SK-N-SH treated with all-trans-retinoic acid at 6 μM for 48 hours (cell line): ENCODE measurements around the gene CUBN.

ENCODE experiments used
- ATAC-seq: fragments of 200-7000 bp; cut with Tn5 transposase; 3 replicates; pipeline ENCODE4 v1.9.1; 2020; ENCODE audit warnings: mild to moderate bottlenecking, moderate library complexity
- BACH2 ChIP-seq: fragments of 250-450 bp; sonication (Bioruptor Pico); IDR thresholded peaks from 2 replicates; pipeline ENCODE4 v1.9.0; 2021; ENCODE audit warnings: mild to moderate bottlenecking, borderline replicate concordance
- CREB5 ChIP-seq: fragments of 250-450 bp; sonication (Bioruptor Pico); IDR thresholded peaks from 2 replicates; pipeline ENCODE4 v1.5.1; 2020; ENCODE audit warnings: low read depth, mild to moderate bottlenecking, moderate library complexity
- CSDC2 ChIP-seq: fragments of 250-450 bp; sonication (Bioruptor Pico); IDR thresholded peaks from 2 replicates; pipeline ENCODE4 v1.5.0; 2020; ENCODE audit warnings: mild to moderate bottlenecking, moderate library complexity
- CSRNP3 ChIP-seq: fragments of 250-450 bp; sonication (Bioruptor Pico); IDR thresholded peaks from 2 replicates; pipeline ENCODE4 v1.5.1; 2021; ENCODE audit warnings: mild to moderate bottlenecking, moderate library complexity
- ESRRG ChIP-seq: fragments of 250-450 bp; sonication (Bioruptor Pico); IDR thresholded peaks from 2 replicates; pipeline ENCODE4 v1.6.1; 2021; ENCODE audit warnings: mild to moderate bottlenecking
- GLIS3 ChIP-seq: fragments of 250-450 bp; sonication (Bioruptor Pico); IDR thresholded peaks from 2 replicates; pipeline ENCODE4 v1.5.0; 2020; ENCODE audit warnings: mild to moderate bottlenecking, moderate library complexity
- ISL1 ChIP-seq: fragments of 250-450 bp; sonication (Bioruptor Pico); IDR thresholded peaks from 2 replicates; pipeline ENCODE4 v2.1.2; 2022; ENCODE audit warnings: mild to moderate bottlenecking, moderate library complexity
- POU6F1 ChIP-seq: fragments of 250-450 bp; sonication (Bioruptor Pico); IDR thresholded peaks from 2 replicates; pipeline ENCODE4 v1.8.0; 2021; ENCODE audit warnings: low read depth, mild to moderate bottlenecking, moderate library complexity, borderline replicate concordance
- PPARA ChIP-seq: fragments of 250-450 bp; sonication (Bioruptor Pico); IDR thresholded peaks from 2 replicates; pipeline ENCODE4 v1.5.0; 2020; ENCODE audit warnings: mild to moderate bottlenecking, borderline replicate concordance
- RARB ChIP-seq: fragments of 250-450 bp; sonication (Bioruptor Pico); IDR thresholded peaks from 2 replicates; pipeline ENCODE4 v1.8.0; 2021; ENCODE audit warnings: mild to moderate bottlenecking, moderate library complexity
- SNAI2 ChIP-seq: fragments of 250-450 bp; sonication (Bioruptor Pico); IDR thresholded peaks from 2 replicates; pipeline ENCODE4 v1.5.0; 2020; ENCODE audit warnings: mild to moderate bottlenecking, moderate library complexity
- TCF4 ChIP-seq: fragments of 250-450 bp; sonication (Bioruptor Pico); IDR thresholded peaks from 2 replicates; pipeline ENCODE4 v1.8.0; 2021; ENCODE audit warnings: mild to moderate bottlenecking, moderate library complexity, borderline replicate concordance
- ZC3H10 ChIP-seq: fragments of 250-450 bp; sonication (Bioruptor Pico); IDR thresholded peaks from 2 replicates; pipeline ENCODE4 v1.5.1; 2021; ENCODE audit warnings: mild to moderate bottlenecking, moderate library complexity
- ZFP30 ChIP-seq: fragments of 450-650 bp; formaldehyde crosslinking; IDR thresholded peaks from 2 replicates; pipeline ENCODE4 v1.5.0; 2022; ENCODE audit warnings: mild to moderate bottlenecking, moderate library complexity
- ZNF565 ChIP-seq: fragments of 450-650 bp; formaldehyde crosslinking; conservative IDR thresholded peaks from 2 replicates; pipeline ENCODE4 v1.5.0; 2020; ENCODE audit warnings: low read depth, mild to moderate bottlenecking, moderate library complexity
- ZNF70 ChIP-seq: fragments of 450-650 bp; formaldehyde crosslinking; IDR thresholded peaks from 2 replicates; pipeline ENCODE4 v1.5.0; 2020; ENCODE audit warnings: mild to moderate bottlenecking, moderate library complexity
- ZNF8 ChIP-seq: fragments of 450-650 bp; formaldehyde crosslinking; IDR thresholded peaks from 2 replicates; pipeline ENCODE4 v1.5.0; 2020; ENCODE audit warnings: mild to moderate bottlenecking, moderate library complexity
- TF ChIP-seq, protein P1 (sequence below): fragments of 250-450 bp; sonication (Bioruptor Pico); IDR thresholded peaks from 2 replicates; pipeline ENCODE4 v1.5.0; 2020; ENCODE audit warnings: mild to moderate bottlenecking, moderate library complexity

CUBN gene

GRCh38 chr10:16788778-16789177 lies 340.8 kb downstream of the CUBN start (continued):
- TF ChIP-seq CSRNP3 (CRISPR knock-in tag) (no peak), ISL1 (CRISPR knock-in tag) (no peak), CREB5 (CRISPR knock-in tag) (no peak), SNAI2 (CRISPR knock-in tag) (no peak)
- TF ChIP-seq, all 23 proteins: peak for 0

DNA sequence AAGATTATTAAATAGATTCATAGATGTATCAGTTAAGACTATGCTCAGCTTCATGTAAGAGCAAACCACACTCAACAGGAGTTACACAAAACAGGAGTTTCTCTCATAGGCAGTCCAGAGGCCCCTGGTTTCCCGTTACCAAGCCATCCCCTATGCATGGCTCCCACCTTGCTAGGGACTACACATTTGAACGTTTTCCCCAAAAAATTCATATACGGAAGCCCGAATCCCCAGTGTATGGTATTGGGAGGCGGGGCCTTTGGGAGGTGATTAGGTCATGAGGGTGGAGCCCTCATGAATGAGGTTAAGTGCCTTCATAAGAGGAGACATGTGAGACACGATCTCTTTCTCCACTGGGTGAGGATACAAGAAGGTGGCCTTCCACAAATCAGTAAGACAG lies 341.5 kb downstream of the CUBN start:
- TF ChIP-seq ESRRG (CRISPR knock-in tag) (no peak), CREB5 (CRISPR knock-in tag) (no peak), TCF4 (no peak), ZC3H10 (no peak), GLIS3 (CRISPR knock-in tag) (no peak), ZNF565 (CRISPR knock-in tag) (no peak), ISL1 (CRISPR knock-in tag) (no peak), SNAI2 (CRISPR knock-in tag) (no peak)
- no peak for ATAC-seq

DNA sequence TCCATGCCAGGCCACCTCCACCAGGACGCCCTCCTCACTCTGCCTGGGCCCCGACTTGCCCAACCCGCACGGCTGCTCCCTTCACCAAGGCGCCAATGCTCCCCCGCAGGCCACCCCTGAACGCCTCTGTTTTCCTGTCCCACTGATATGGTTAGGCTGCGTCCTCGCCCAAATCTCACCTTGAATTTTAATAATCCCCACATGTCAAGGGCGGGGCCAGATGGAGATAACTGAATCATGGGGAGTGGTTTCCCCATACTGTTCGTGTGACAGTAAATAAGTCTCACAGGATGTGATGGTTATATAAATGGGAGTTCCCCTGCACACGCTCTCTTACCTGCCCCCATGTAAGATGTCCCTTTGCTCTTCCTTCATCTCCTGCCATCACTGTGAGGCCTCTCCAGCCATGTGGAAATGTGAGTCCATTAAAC lies 342.2 kb downstream of the CUBN start:
- no peak for ATAC-seq
- TF ChIP-seq ISL1 (CRISPR knock-in tag) = no peak
- TF ChIP-seq RARB (CRISPR knock-in tag) = no peak
- TF ChIP-seq CSDC2 (CRISPR knock-in tag) = no peak
- no peak for TF ChIP-seq PPARA (CRISPR knock-in tag)
- no peak for TF ChIP-seq SNAI2 (CRISPR knock-in tag)
- no peak for TF ChIP-seq ZNF565 (CRISPR knock-in tag)
- no peak for TF ChIP-seq BACH2 (CRISPR knock-in tag)
- no peak for TF ChIP-seq ZNF70 (CRISPR knock-in tag)
- TF ChIP-seq ZFP30 (CRISPR knock-in tag) = no peak
- TF ChIP-seq, protein P1, sequence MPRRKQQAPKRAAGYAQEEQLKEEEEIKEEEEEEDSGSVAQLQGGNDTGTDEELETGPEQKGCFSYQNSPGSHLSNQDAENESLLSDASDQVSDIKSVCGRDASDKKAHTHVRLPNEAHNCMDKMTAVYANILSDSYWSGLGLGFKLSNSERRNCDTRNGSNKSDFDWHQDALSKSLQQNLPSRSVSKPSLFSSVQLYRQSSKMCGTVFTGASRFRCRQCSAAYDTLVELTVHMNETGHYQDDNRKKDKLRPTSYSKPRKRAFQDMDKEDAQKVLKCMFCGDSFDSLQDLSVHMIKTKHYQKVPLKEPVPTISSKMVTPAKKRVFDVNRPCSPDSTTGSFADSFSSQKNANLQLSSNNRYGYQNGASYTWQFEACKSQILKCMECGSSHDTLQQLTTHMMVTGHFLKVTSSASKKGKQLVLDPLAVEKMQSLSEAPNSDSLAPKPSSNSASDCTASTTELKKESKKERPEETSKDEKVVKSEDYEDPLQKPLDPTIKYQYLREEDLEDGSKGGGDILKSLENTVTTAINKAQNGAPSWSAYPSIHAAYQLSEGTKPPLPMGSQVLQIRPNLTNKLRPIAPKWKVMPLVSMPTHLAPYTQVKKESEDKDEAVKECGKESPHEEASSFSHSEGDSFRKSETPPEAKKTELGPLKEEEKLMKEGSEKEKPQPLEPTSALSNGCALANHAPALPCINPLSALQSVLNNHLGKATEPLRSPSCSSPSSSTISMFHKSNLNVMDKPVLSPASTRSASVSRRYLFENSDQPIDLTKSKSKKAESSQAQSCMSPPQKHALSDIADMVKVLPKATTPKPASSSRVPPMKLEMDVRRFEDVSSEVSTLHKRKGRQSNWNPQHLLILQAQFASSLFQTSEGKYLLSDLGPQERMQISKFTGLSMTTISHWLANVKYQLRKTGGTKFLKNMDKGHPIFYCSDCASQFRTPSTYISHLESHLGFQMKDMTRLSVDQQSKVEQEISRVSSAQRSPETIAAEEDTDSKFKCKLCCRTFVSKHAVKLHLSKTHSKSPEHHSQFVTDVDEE (CRISPR knock-in tag) = no peak
- TF ChIP-seq POU6F1 (CRISPR knock-in tag) = no peak
- no peak for TF ChIP-seq CSRNP3 (CRISPR knock-in tag)
- TF ChIP-seq ZNF8 (CRISPR knock-in tag) = no peak
- TF ChIP-seq ZC3H10 = no peak
